Upper lobe of right lung (tissue), 1 donor: ENCODE data around the gene ABT1. TPM values are rescaled to one million over a fixed set of nuclear protein-coding genes. Genes with fewer than 3 reads are reported as not detected.

Experiments used
- ATAC-seq: fragments of 200-7000 bp; cut with Tn5 transposase; one replicate; pipeline ENCODE4 v1.9.1; 2020; ENCODE audit warnings: mild to moderate bottlenecking, moderate library complexity
- DNase-seq: peaks from one replicate; pipeline ENCODE4 v3.0.0-alpha.2; 2020
- H3K27ac ChIP-seq: fragments of 200-600 bp; one replicate; pipeline ENCODE4 v1.8.0; 2022
- H3K27me3 ChIP-seq: fragments of 200-600 bp; one replicate; pipeline ENCODE4 v1.8.0; 2022; ENCODE audit warnings: mild to moderate bottlenecking
- H3K36me3 ChIP-seq: fragments of 200-600 bp; one replicate; pipeline ENCODE4 v1.8.0; 2022
- H3K4me1 ChIP-seq: fragments of 200-600 bp; one replicate; pipeline ENCODE4 v1.8.0; 2022
- H3K4me3 ChIP-seq: fragments of 200-600 bp; one replicate; pipeline ENCODE4 v1.8.0; 2022; ENCODE audit warnings: mild to moderate bottlenecking
- H3K9me3 ChIP-seq: fragments of 200-600 bp; one replicate; pipeline ENCODE4 v1.8.0; 2022
- CTCF ChIP-seq: fragments of 200-600 bp; IDR thresholded peaks from one replicate; pipeline ENCODE4 v1.8.0; 2022; ENCODE audit warnings: antibody characterized with exemption
- intact Hi-C: fragments of 100-400 bp; cut with DNase I; formaldehyde crosslinking; loops from one replicate; pipeline ENCODE4 v1.11.0; 2022
- total RNA-seq: library from RNA; stranded (reverse); fragmentation: NEBNext Ultra II Directional; extraction: Animal tissue kit (Norgen Biotek cat#: 25700); gene quantifications from one replicate; pipeline ENCODE4 v1.2.1, GENCODE V29; 2021
- donor health status: DM: no; HTN: yes; CAD: no; lungs with severe emphysema.

Gene ABT1
- total RNA-seq, 1 donor from 2014 or later, result 14.4 TPM

- intact Hi-C loops, result no loop called here
- H3K27ac ChIP-seq, result no peak overlapping the region
- peaks cover 11% of the 10 kb centered on the region for H3K27me3 ChIP-seq
- H3K9me3 ChIP-seq, result no peaks in the 10 kb centered on the region
- H3K4me1 ChIP-seq, result peaks cover 15% of the 10 kb centered on the region
- DNase-seq, result no peak
- TF ChIP-seq CTCF, result no peak
- peaks cover 27% of the 10 kb centered on the region for H3K36me3 ChIP-seq
- ATAC-seq, result no peak
- H3K4me3 ChIP-seq, result peak overlapping the region; percentile 98
Observed at GRCh38 chr6:26597821-26598220, 1.1 kb downstream of the ABT1 start.

- intact Hi-C loops, result no loop called here
- ATAC-seq (no peak), DNase-seq (no peak)
- Histone ChIP-seq H3K27ac (no peak overlapping the region), H3K4me3 (peak overlapping the region; percentile 98), H3K36me3 (peaks cover 27% of the 10 kb centered on the region), H3K27me3 (peaks cover 8% of the 10 kb centered on the region), H3K4me1 (peaks cover 15% of the 10 kb centered on the region), H3K9me3 (no peaks in the 10 kb centered on the region)
- TF ChIP-seq CTCF, result no peak
Observed at GRCh38 chr6:26598267-26598666, 1.5 kb downstream of the ABT1 start.

- peaks cover 27% of the 10 kb centered on the region for H3K36me3 ChIP-seq
- no peak overlapping the region for H3K27ac ChIP-seq
- H3K4me3 ChIP-seq, result no peak overlapping the region
- peaks cover 15% of the 10 kb centered on the region for H3K4me1 ChIP-seq
- TF ChIP-seq CTCF, result no peak
- no peaks in the 10 kb centered on the region for H3K9me3 ChIP-seq
- DNase-seq (no peak), ATAC-seq (no peak)
- intact Hi-C loops, result no loop called here
- H3K27me3 ChIP-seq, result no peaks in the 10 kb centered on the region
Observed at GRCh38 chr6:26599134-26599533, 2.4 kb downstream of the ABT1 start.

GRCh38 chr6:26599591-26599990, 2.8 kb downstream of the ABT1 start:
- peaks cover 27% of the 10 kb centered on the region for H3K36me3 ChIP-seq
- H3K27ac ChIP-seq, result no peak overlapping the region
- DNase-seq (no peak), ATAC-seq (no peak)
- intact Hi-C loops, result no loop called here
- no peaks in the 10 kb centered on the region for H3K27me3 ChIP-seq
- TF ChIP-seq CTCF, result no peak
- H3K4me1 ChIP-seq, result peaks cover 15% of the 10 kb centered on the region
- no peaks in the 10 kb centered on the region for H3K9me3 ChIP-seq
- no peak overlapping the region for H3K4me3 ChIP-seq

- intact Hi-C loops, result loop anchor here (10.0 kb wide), 1 partner anchor 484 kb away; no protein-coding TSS in a partner anchor
- Histone ChIP-seq H3K27ac (no peak overlapping the region), H3K9me3 (no peaks in the 10 kb centered on the region), H3K4me1 (peaks cover 10% of the 10 kb centered on the region), H3K27me3 (no peaks in the 10 kb centered on the region), H3K4me3 (no peak overlapping the region), H3K36me3 (peaks cover 27% of the 10 kb centered on the region)
- DNase-seq (no peak), ATAC-seq (no peak)
- TF ChIP-seq CTCF, result no peak
Observed at GRCh38 chr6:26600759-26601158, 4.0 kb downstream of the ABT1 start.

GRCh38 chr6:26602262-26602661, 5.5 kb downstream of the ABT1 start:
- Histone ChIP-seq H3K4me1 (peaks cover 10% of the 10 kb centered on the region), H3K9me3 (no peaks in the 10 kb centered on the region), H3K36me3 (peaks cover 27% of the 10 kb centered on the region), H3K4me3 (no peak overlapping the region), H3K27me3 (no peaks in the 10 kb centered on the region), H3K27ac (no peak overlapping the region)
- intact Hi-C loops, result loop anchor here (10.0 kb wide), 1 partner anchor 483 kb away; no protein-coding TSS in a partner anchor
- ATAC-seq (no peak), DNase-seq (no peak)
- no peak for TF ChIP-seq CTCF
